Mammary epithelial cell (primary cell): ENCODE measurements around the gene GNB5.

ENCODE experiments used
- EZH2 ChIP-seq: IDR thresholded peaks from 2 replicates; pipeline ENCODE4 v1.6.1; 2012; ENCODE audit warnings: low read length, inconsistent platforms, borderline replicate concordance
- TF ChIP-seq, protein P1 (sequence below), 2 donors: IDR thresholded peaks in 1 of 2; conservative IDR thresholded peaks in 1 of 2; 2 replicates each; pipeline ENCODE4 v1.5.1; 2011 to 2012; ENCODE audit warnings: inconsistent platforms in 2 of 2, low read length in 2 of 2, mild to moderate bottlenecking in 2 of 2, control low read depth in 1 of 2, low read depth in 1 of 2; ENCODE audit not compliant: insufficient read depth in 1 of 2; ENCODE audit errors: extremely low read depth in 1 of 2

DNA sequence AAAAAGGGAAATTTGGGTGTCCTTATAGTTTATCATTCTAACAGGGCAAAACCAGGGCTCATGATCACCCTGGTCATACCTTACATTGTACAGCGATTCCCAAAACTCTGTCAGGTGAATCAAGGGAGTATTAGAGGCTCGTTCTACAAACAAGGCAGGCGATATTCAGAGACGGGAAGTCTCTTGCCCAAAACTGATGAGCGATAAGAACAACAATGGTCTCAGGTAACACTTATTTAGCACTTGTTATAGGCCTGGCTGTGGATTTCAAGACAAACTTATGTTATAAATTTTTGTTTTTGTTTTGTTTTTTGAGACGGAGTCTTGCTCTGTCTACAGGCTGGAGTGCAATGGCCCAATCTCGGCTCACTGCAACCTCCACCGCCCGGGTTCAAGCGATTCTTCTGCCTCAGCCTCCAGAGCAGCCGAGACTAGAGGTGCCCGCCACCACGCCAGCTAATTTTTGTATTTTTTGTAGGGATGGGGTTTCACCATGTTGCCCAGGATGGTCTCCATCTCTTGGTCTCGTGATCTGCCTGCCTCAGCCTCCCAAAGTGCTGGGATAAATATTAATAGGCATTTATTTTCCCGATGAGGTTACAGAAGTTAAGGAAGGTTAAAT is 91.4 kb downstream of the GNB5 start:
- TF ChIP-seq, protein P1, sequence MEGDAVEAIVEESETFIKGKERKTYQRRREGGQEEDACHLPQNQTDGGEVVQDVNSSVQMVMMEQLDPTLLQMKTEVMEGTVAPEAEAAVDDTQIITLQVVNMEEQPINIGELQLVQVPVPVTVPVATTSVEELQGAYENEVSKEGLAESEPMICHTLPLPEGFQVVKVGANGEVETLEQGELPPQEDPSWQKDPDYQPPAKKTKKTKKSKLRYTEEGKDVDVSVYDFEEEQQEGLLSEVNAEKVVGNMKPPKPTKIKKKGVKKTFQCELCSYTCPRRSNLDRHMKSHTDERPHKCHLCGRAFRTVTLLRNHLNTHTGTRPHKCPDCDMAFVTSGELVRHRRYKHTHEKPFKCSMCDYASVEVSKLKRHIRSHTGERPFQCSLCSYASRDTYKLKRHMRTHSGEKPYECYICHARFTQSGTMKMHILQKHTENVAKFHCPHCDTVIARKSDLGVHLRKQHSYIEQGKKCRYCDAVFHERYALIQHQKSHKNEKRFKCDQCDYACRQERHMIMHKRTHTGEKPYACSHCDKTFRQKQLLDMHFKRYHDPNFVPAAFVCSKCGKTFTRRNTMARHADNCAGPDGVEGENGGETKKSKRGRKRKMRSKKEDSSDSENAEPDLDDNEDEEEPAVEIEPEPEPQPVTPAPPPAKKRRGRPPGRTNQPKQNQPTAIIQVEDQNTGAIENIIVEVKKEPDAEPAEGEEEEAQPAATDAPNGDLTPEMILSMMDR (conservative IDR thresholded peaks at IDR 0.05 in 1 of 2, IDR thresholded peaks at IDR 0.05 in 1 of 2; ENCODE audit: extremely low read depth in 1 of 2, insufficient read depth in 1 of 2, low read depth in 1 of 2, low read length in 2 of 2), result no peak
- no peak for TF ChIP-seq EZH2
